Right lobe of liver (tissue), 4 donors: ENCODE results near the gene CAMKK1.

ENCODE experiments used
- CTCF ChIP-seq, 4 donors: fragments of 200-600 bp in 3 of 4; fragments of 450-650 bp in 1 of 4; IDR thresholded peaks; one replicate each; pipeline versions ENCODE4 v1.5.1 to v1.8.0; 2016 to 2022; ENCODE audit warnings: antibody characterized with exemption in 4 of 4, mild to moderate bottlenecking in 2 of 4
- POLR2A ChIP-seq: fragments of 450-650 bp; IDR thresholded peaks from one replicate; pipeline ENCODE4 v1.6.1; 2017; ENCODE audit warnings: antibody characterized with exemption, mild to moderate bottlenecking
- donor health status: DM: no; HTN: no; CAD: no.
- donor health status: DM: no; HTN: no; CAD: no.
- donor health status: DM: no; HTN: yes; CAD: no.

- TF ChIP-seq CTCF (IDR thresholded peaks at IDR 0.05) (peak; percentile 38 to 71 (median 62)), POLR2A (no peak)
These were observed 48.8 kb downstream of the CAMKK1 start for GRCh38 chr17:3843935-3844516.
